Measurements from ENCODE around the gene ABCC3.
"Not testable (repeated sequence)": the region's sequence is repeated elsewhere in the genome, so short reads cannot be mapped to it uniquely, and the experiment has no call there.

GRCh38 chr17:50724622-50725021, 89.9 kb downstream of the ABCC3 start:
- not testable (repeated sequence) for TF ChIP-seq JUN (IDR thresholded peaks at IDR 0.05; ENCODE audit: borderline replicate concordance, insufficient read depth, insufficient read length, low read depth); CTCF (IDR thresholded peaks at IDR 0.05; ENCODE audit: extremely low read depth in 1 of 2, insufficient read depth in 1 of 2, low read depth in 1 of 2, low read length in 2 of 2); EZH2 (IDR thresholded peaks at IDR 0.05; ENCODE audit: borderline replicate concordance, low read depth, low read length, severe bottlenecking)

Data from endothelial cell of umbilical vein (primary cell).